NCI-H748 treated with DMSO at 0.1 percent for 48 hours (cell line): ENCODE measurements around the gene SCRN1.

Experiments used
- DNase-seq: peaks from one replicate; lab custom pipeline; 2025; lab: John Stamatoyannopoulos, UW

SCRN1 gene

GRCh38 chr7:29890251-29890650 is 99.3 kb downstream of the SCRN1 start:
- DNase-seq = no peak

- no peak for DNase-seq
Observed at GRCh38 chr7:29889288-29889687, 100.3 kb downstream of the SCRN1 start.

GRCh38 chr7:29888006-29888405 is 101.6 kb downstream of the SCRN1 start:
- no peak for DNase-seq

GRCh38 chr7:29886827-29887226 is 102.8 kb downstream of the SCRN1 start:
- DNase-seq = no peak

GRCh38 chr7:29885626-29886025 is 104.0 kb downstream of the SCRN1 start:
- no peak for DNase-seq

GRCh38 chr7:29884399-29885272 is 105.0 kb downstream of the SCRN1 start:
- peak; percentile 78 for DNase-seq

GRCh38 chr7:29883462-29884398 is 105.9 kb downstream of the SCRN1 start:
- peak; percentile 31 for DNase-seq

- no peak for DNase-seq
Observed at GRCh38 chr7:29882481-29882880, 107.1 kb downstream of the SCRN1 start.

GRCh38 chr7:29881724-29882123 is 107.9 kb downstream of the SCRN1 start:
- DNase-seq = no peak

- DNase-seq = no peak
Observed at GRCh38 chr7:29879609-29880008, 110.0 kb downstream of the SCRN1 start.

GRCh38 chr7:29878081-29878688 is 111.4 kb downstream of the SCRN1 start:
- peak; percentile 45 for DNase-seq

- DNase-seq = peak; percentile 32
Observed at GRCh38 chr7:29877196-29877595, 112.4 kb downstream of the SCRN1 start.

- no peak for DNase-seq
Observed at GRCh38 chr7:29875741-29876140, 113.9 kb downstream of the SCRN1 start.

- DNase-seq = no peak
Observed at GRCh38 chr7:29873644-29874294, 115.8 kb downstream of the SCRN1 start.

- no peak for DNase-seq
Observed at GRCh38 chr7:29871787-29872398, 117.7 kb downstream of the SCRN1 start.
